MV-4-11 (cell line): ENCODE data around the gene CDK1.

Experiments used
- DNase-seq: peaks from one replicate; lab custom pipeline; 2025; lab: John Stamatoyannopoulos, UW

The CDK1 gene

GRCh38 chr10:60778214-60778970 is at the start of gene CDK1:
Gene CDK1, plus strand, starts transcription at chr10:60778478. Its CDS starts 1,688 bp downstream, at chr10:60780166.
- peak; percentile 98 for DNase-seq

- DNase-seq: no peak
These were observed 49.2 kb upstream of the CDK1 start for GRCh38 chr10:60729106-60729505.

- DNase-seq: no peak
These were observed 47.0 kb upstream of the CDK1 start for GRCh38 chr10:60731134-60731885.

GRCh38 chr10:60732198-60732806 is 46.0 kb upstream of the CDK1 start:
- no peak for DNase-seq

- no peak for DNase-seq
These were observed 45.3 kb upstream of the CDK1 start for GRCh38 chr10:60732807-60733516.

- no peak for DNase-seq
These were observed 44.8 kb upstream of the CDK1 start for GRCh38 chr10:60733517-60733822.

- no peak for DNase-seq
These were observed 44.5 kb upstream of the CDK1 start for GRCh38 chr10:60733826-60734225.

GRCh38 chr10:60734226-60734625 is 44.1 kb upstream of the CDK1 start:
- DNase-seq: no peak

GRCh38 chr10:60735244-60735643 is 43.0 kb upstream of the CDK1 start:
- DNase-seq: no peak

GRCh38 chr10:60737242-60737641 is 41.0 kb upstream of the CDK1 start:
- DNase-seq: no peak

- DNase-seq: no peak
These were observed 38.7 kb upstream of the CDK1 start for GRCh38 chr10:60739558-60739957.

- no peak for DNase-seq
These were observed 35.8 kb upstream of the CDK1 start for GRCh38 chr10:60742512-60742911.

GRCh38 chr10:60747817-60748469 is 30.3 kb upstream of the CDK1 start:
- DNase-seq: no peak

- DNase-seq: no peak
These were observed 25.1 kb upstream of the CDK1 start for GRCh38 chr10:60753152-60753551.

GRCh38 chr10:60753817-60754216 is 24.5 kb upstream of the CDK1 start:
- DNase-seq: no peak

GRCh38 chr10:60757420-60757895 is 20.8 kb upstream of the CDK1 start:
- DNase-seq: no peak

- DNase-seq: no peak
These were observed 19.1 kb upstream of the CDK1 start for GRCh38 chr10:60759181-60759580.

GRCh38 chr10:60760711-60761210 is 17.5 kb upstream of the CDK1 start:
- DNase-seq: no peak

GRCh38 chr10:60762554-60762953 is 15.7 kb upstream of the CDK1 start:
- DNase-seq: no peak

GRCh38 chr10:60767424-60767823 is 10.9 kb upstream of the CDK1 start:
- DNase-seq: no peak

- DNase-seq: no peak
These were observed 8.9 kb upstream of the CDK1 start for GRCh38 chr10:60769406-60769805.
